ENCODE measurements around the gene PDHA1. TPM values are rescaled to one million over a fixed set of nuclear protein-coding genes. Genes with fewer than 3 reads are reported as not detected.

The PDHA1 gene
- polyA plus RNA-seq, 2 of the 4 experiments (the other 2 are of a cell fraction): 309 to 358 TPM

DNA sequence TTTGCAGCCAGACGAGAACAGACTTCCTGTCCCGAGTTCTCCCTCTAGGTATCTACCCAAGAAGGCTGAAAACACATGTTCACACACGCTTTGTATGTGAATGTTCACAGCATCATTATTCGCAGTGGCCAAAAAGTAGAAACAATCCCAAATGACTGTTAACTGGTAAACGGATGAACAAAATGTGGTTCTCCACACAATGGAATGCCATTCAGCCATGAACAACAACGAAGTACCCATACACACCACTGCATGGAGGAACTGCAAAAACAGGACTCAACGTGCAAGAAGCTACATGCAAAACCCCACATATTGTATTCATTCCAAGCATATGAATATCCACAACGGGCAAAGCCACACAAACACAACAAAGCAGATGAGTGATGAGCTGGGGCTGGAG lies 45.0 kb downstream of the PDHA1 start:
- ATAC-seq: no peak
- H3K27ac ChIP-seq: no peak overlapping the region
- ChIA-PET CTCF (interaction anchor here (2.4 kb wide), 1 partner anchor 16 kb away, joined by 5 read pairs; no protein-coding TSS in a partner anchor), POLR2A (no interaction called here)
- H3K4me1 ChIP-seq: no peaks in the 10 kb centered on the region
- FAIRE-seq: no peak
- TF ChIP-seq, protein P1, sequence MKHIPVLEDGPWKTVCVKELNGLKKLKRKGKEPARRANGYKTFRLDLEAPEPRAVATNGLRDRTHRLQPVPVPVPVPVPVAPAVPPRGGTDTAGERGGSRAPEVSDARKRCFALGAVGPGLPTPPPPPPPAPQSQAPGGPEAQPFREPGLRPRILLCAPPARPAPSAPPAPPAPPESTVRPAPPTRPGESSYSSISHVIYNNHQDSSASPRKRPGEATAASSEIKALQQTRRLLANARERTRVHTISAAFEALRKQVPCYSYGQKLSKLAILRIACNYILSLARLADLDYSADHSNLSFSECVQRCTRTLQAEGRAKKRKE (CRISPR knock-in tag; IDR thresholded peaks at IDR 0.05; ENCODE audit: low read depth): no peak
- TF ChIP-seq, protein P2, sequence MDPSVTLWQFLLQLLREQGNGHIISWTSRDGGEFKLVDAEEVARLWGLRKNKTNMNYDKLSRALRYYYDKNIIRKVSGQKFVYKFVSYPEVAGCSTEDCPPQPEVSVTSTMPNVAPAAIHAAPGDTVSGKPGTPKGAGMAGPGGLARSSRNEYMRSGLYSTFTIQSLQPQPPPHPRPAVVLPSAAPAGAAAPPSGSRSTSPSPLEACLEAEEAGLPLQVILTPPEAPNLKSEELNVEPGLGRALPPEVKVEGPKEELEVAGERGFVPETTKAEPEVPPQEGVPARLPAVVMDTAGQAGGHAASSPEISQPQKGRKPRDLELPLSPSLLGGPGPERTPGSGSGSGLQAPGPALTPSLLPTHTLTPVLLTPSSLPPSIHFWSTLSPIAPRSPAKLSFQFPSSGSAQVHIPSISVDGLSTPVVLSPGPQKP (IDR thresholded peaks at IDR 0.05; ENCODE audit: low read depth, low read length): no peak
- TF ChIP-seq BHLHE40 (IDR thresholded peaks at IDR 0.05; ENCODE audit: low read depth, low read length): no peak
- no peak for TF ChIP-seq SREBF2 (IDR thresholded peaks at IDR 0.05)
- no peak for TF ChIP-seq MAZ (IDR thresholded peaks at IDR 0.05; ENCODE audit: borderline replicate concordance, low read depth, low read length)
- no peak for TF ChIP-seq KDM1A (IDR thresholded peaks at IDR 0.05; ENCODE audit: low read depth)
- TF ChIP-seq RCOR1 (IDR thresholded peaks at IDR 0.05; ENCODE audit: low read depth, low read length): no peak
- no peak for TF ChIP-seq TFCP2L1 (CRISPR knock-in tag; IDR thresholded peaks at IDR 0.05)
- no peak overlapping the region for H3K4me2 ChIP-seq
- H3K9me3 ChIP-seq: no peaks in the 10 kb centered on the region
- H3K4me3 ChIP-seq: no peak overlapping the region
- WGBS (ENCODE audit: missing lambda C conversion rate): 90% methylated on average over 8 of the region's 8 CpGs
- DNase-seq (ENCODE audit: low read depth in 1 of 2, low spot score in 1 of 2): no peak

DNA sequence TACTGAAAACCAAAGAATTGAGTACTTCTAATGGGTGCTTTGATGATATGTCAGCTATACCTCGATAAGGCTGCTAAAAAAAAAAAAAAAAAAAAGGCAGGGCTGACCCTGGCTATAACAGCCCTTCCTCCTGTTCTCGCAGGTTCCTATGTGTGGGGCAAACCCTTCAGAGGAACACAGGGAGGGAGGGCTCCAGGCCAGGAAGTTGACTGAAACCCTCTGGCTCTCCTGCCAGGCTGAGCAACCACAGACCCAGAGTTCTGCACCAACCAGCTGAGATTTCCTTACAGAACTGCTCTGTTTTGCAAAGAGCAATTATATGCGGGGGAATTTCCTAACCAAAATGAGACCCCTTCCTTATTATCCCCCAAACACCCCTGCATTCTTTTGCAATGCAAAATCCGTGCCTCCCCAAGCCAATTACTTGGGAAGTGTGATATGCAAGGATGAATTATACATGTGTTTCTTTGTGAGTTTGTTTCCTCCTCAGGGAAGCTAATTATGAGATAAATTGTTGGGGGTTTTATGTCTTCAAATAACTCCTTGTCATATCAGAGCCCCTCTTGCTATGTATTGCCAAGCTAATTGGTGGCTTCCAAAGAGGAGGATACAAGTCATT lies 45.6 kb downstream of the PDHA1 start:
- ChIA-PET POLR2A (no interaction called here), CTCF (interaction anchor here (2.4 kb wide), 1 partner anchor 17 kb away, joined by 5 read pairs; no protein-coding TSS in a partner anchor)
- Histone ChIP-seq H3K9me3 (no peaks in the 10 kb centered on the region), H3K4me2 (no peak overlapping the region), H3K4me1 (no peaks in the 10 kb centered on the region), H3K27ac (no peak overlapping the region), H3K4me3 (no peak overlapping the region)
- no peak for ATAC-seq
- no peak for DNase-seq (ENCODE audit: low read depth in 1 of 2, low spot score in 1 of 2)
- TF ChIP-seq HOXB13 (CRISPR knock-in tag; IDR thresholded peaks at IDR 0.05; ENCODE audit: low read depth) (no peak), HEYL (CRISPR knock-in tag; IDR thresholded peaks at IDR 0.05) (no peak), HOXA7 (CRISPR knock-in tag; IDR thresholded peaks at IDR 0.05) (no peak), ESRRA (IDR thresholded peaks at IDR 0.05; ENCODE audit: borderline replicate concordance, low read length) (no peak), HOXB5 (CRISPR knock-in tag; IDR thresholded peaks at IDR 0.05) (no peak), TP53 (CRISPR knock-in tag; IDR thresholded peaks at IDR 0.05) (no peak), NPAS2 (CRISPR knock-in tag; IDR thresholded peaks at IDR 0.05; ENCODE audit: borderline replicate concordance) (no peak), SREBF2 (IDR thresholded peaks at IDR 0.05) (no peak), EHF (CRISPR knock-in tag; IDR thresholded peaks at IDR 0.05) (no peak), PHF8 (IDR thresholded peaks at IDR 0.05; ENCODE audit: borderline replicate concordance, low read depth) (no peak), ZNF302 (CRISPR knock-in tag; IDR thresholded peaks at IDR 0.05) (no peak), NR3C1 (IDR thresholded peaks at IDR 0.05) (no peak), KDM5A (IDR thresholded peaks at IDR 0.05) (no peak), ZSCAN20 (CRISPR knock-in tag; IDR thresholded peaks at IDR 0.05) (no peak), RARB (CRISPR knock-in tag; IDR thresholded peaks at IDR 0.05) (no peak), CHD2 (IDR thresholded peaks at IDR 0.05; ENCODE audit: low read length, partially characterized antibody) (no peak), FOXS1 (CRISPR knock-in tag; IDR thresholded peaks at IDR 0.05) (no peak)
- TF ChIP-seq, protein P3, sequence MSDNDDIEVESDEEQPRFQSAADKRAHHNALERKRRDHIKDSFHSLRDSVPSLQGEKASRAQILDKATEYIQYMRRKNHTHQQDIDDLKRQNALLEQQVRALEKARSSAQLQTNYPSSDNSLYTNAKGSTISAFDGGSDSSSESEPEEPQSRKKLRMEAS (IDR thresholded peaks at IDR 0.05): no peak
- TF ChIP-seq, protein P4, sequence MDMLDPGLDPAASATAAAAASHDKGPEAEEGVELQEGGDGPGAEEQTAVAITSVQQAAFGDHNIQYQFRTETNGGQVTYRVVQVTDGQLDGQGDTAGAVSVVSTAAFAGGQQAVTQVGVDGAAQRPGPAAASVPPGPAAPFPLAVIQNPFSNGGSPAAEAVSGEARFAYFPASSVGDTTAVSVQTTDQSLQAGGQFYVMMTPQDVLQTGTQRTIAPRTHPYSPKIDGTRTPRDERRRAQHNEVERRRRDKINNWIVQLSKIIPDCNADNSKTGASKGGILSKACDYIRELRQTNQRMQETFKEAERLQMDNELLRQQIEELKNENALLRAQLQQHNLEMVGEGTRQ (IDR thresholded peaks at IDR 0.05): no peak
- TF ChIP-seq, protein P5, sequence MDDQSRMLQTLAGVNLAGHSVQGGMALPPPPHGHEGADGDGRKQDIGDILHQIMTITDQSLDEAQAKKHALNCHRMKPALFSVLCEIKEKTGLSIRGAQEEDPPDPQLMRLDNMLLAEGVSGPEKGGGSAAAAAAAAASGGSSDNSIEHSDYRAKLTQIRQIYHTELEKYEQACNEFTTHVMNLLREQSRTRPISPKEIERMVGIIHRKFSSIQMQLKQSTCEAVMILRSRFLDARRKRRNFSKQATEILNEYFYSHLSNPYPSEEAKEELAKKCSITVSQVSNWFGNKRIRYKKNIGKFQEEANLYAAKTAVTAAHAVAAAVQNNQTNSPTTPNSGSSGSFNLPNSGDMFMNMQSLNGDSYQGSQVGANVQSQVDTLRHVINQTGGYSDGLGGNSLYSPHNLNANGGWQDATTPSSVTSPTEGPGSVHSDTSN (IDR thresholded peaks at IDR 0.05): no peak
- no peak for FAIRE-seq
- 74% methylated on average over 4 of the region's 4 CpGs for WGBS (ENCODE audit: missing lambda C conversion rate)

All from A549 (cell line).